CD4-positive, alpha-beta T cell treated with Interleukin-10 for 1 hour (primary cell): ENCODE results near the gene MDGA2.
"Not testable (repeated sequence)": the region's sequence is repeated elsewhere in the genome, so short reads cannot be mapped to it uniquely, and the experiment has no call there.

Source experiments
- DNase-seq: peaks from one replicate; pipeline ENCODE4 v3.0.0-alpha.2; 2020

MDGA2 gene

GRCh38 chr14:47060050-47060449 is 615.4 kb downstream of the MDGA2 start:
- no peak for DNase-seq

- no peak for DNase-seq
Measured at GRCh38 chr14:47057364-47057763, 618.0 kb downstream of the MDGA2 start.

- no peak for DNase-seq
Measured at GRCh38 chr14:47044841-47045240, 630.6 kb downstream of the MDGA2 start.

- no peak for DNase-seq
Measured at GRCh38 chr14:47040550-47040949, 634.9 kb downstream of the MDGA2 start.

GRCh38 chr14:47039336-47039735 is 636.1 kb downstream of the MDGA2 start:
- no peak for DNase-seq

GRCh38 chr14:47022721-47023120 is 652.7 kb downstream of the MDGA2 start:
- DNase-seq: no peak

- DNase-seq: no peak
Measured at GRCh38 chr14:47020500-47020899, 654.9 kb downstream of the MDGA2 start.

GRCh38 chr14:47012533-47013280 is 662.7 kb downstream of the MDGA2 start:
- no peak for DNase-seq

- DNase-seq: no peak
Measured at GRCh38 chr14:47009615-47010014, 665.8 kb downstream of the MDGA2 start.

GRCh38 chr14:47008732-47009131 is 666.7 kb downstream of the MDGA2 start:
- DNase-seq: no peak

- no peak for DNase-seq
Measured at GRCh38 chr14:46999661-47000060, 675.7 kb downstream of the MDGA2 start.

- DNase-seq: no peak
Measured at GRCh38 chr14:46989566-46989965, 685.8 kb downstream of the MDGA2 start.

- DNase-seq: no peak
Measured at GRCh38 chr14:46988312-46988711, 687.1 kb downstream of the MDGA2 start.

- no peak for DNase-seq
Measured at GRCh38 chr14:46985529-46986380, 689.6 kb downstream of the MDGA2 start.

GRCh38 chr14:46973295-46973694 is 702.1 kb downstream of the MDGA2 start:
- no peak for DNase-seq

GRCh38 chr14:46964378-46964777 is 711.0 kb downstream of the MDGA2 start:
- DNase-seq: no peak

- DNase-seq: no peak
Measured at GRCh38 chr14:46951103-46951502, 724.3 kb downstream of the MDGA2 start.

- DNase-seq: no peak
Measured at GRCh38 chr14:46940611-46941010, 734.8 kb downstream of the MDGA2 start.

- no peak for DNase-seq
Measured at GRCh38 chr14:46920542-46920941, 754.9 kb downstream of the MDGA2 start.

- not testable (repeated sequence) for DNase-seq
Measured at GRCh38 chr14:46915539-46915938, 759.9 kb downstream of the MDGA2 start.

- no peak for DNase-seq
Measured at GRCh38 chr14:46902837-46903236, 772.6 kb downstream of the MDGA2 start.

- no peak for DNase-seq
Measured at GRCh38 chr14:46894476-46894875, 780.9 kb downstream of the MDGA2 start.

GRCh38 chr14:46887144-46887543 is 788.3 kb downstream of the MDGA2 start:
- DNase-seq: no peak

- DNase-seq: no peak
Measured at GRCh38 chr14:46885566-46885965, 789.8 kb downstream of the MDGA2 start.
